OCI-LY3 (cell line): ENCODE measurements around the gene ATP1A1.

Experiments
- H2AFZ ChIP-seq: fragments of 200-600, 300-600 bp; shearing (Covaris generic); 2 replicates; pipeline ENCODE4 v1.6.0; 2014; ENCODE audit warnings: antibody characterized with exemption, low read depth, low read length
- H3K27ac ChIP-seq: fragments of 200-600, 300-600 bp; sonication (generic); 2 replicates; pipeline ENCODE4 v1.5.1; 2014; ENCODE audit warnings: mild to moderate bottlenecking, low read length, moderate library complexity, mixed read lengths
- H3K27me3 ChIP-seq: fragments of 200-600, 300-600 bp; sonication (generic); 2 replicates; pipeline ENCODE4 v1.6.1; 2014; ENCODE audit warnings: low read depth, low read length, mixed read lengths
- H3K36me3 ChIP-seq: fragments of 200-600, 300-600 bp; sonication (generic); replicated peaks from 2 replicates; pipeline ENCODE3; 2014; ENCODE audit warnings: low read depth, low read length, mixed read lengths
- H3K4me1 ChIP-seq: fragments of 300-600, 200-600 bp; sonication (generic); 2 replicates; pipeline ENCODE4 v1.6.1; 2014; ENCODE audit warnings: low read length, mixed read lengths
- H3K4me2 ChIP-seq: fragments of 200-600, 300-600 bp; sonication (generic); 2 replicates; pipeline ENCODE4 v1.6.1; 2014; ENCODE audit warnings: low read length, mixed read lengths
- H3K4me3 ChIP-seq: fragments of 300-600, 200-600 bp; sonication (generic); 2 replicates; pipeline ENCODE4 v1.5.1; 2014; ENCODE audit warnings: antibody characterized with exemption, mild to moderate bottlenecking, low read length, moderate library complexity
- H3K79me2 ChIP-seq: fragments of 300-600, 200-600 bp; shearing (Covaris generic); 2 replicates; pipeline ENCODE4 v1.6.1; 2014; ENCODE audit warnings: mild to moderate bottlenecking, low read length, mixed read lengths
- H3K9ac ChIP-seq: fragments of 300-600, 200-600 bp; shearing (Covaris generic); 2 replicates; pipeline ENCODE4 v1.6.0; 2014; ENCODE audit warnings: mild to moderate bottlenecking, low read length, moderate library complexity
- H3K9me3 ChIP-seq: fragments of 200-600, 300-600 bp; shearing (Covaris generic); 2 replicates; pipeline ENCODE4 v1.6.1; 2014; ENCODE audit warnings: low read length, mixed read lengths; ENCODE audit not compliant: insufficient read depth
- H4K20me1 ChIP-seq: fragments of 200-600, 300-600 bp; sonication (generic); 2 replicates; pipeline ENCODE4 v1.6.1; 2016; ENCODE audit warnings: low read length, mixed read lengths; ENCODE audit not compliant: insufficient read depth
- CTCF ChIP-seq: fragments of 200-600, 300-600 bp; sonication (generic); IDR thresholded peaks from 2 replicates; pipeline ENCODE4 v1.5.1; 2014; ENCODE audit warnings: antibody characterized with exemption, low read length, low read depth
- EZH2phosphoT487 ChIP-seq: fragments of 200-600 bp; shearing (Covaris generic); IDR thresholded peaks from 2 replicates; pipeline ENCODE4 v1.6.1; 2018; ENCODE audit warnings: antibody characterized with exemption, mixed run types, low read depth

The ATP1A1 gene

DNA sequence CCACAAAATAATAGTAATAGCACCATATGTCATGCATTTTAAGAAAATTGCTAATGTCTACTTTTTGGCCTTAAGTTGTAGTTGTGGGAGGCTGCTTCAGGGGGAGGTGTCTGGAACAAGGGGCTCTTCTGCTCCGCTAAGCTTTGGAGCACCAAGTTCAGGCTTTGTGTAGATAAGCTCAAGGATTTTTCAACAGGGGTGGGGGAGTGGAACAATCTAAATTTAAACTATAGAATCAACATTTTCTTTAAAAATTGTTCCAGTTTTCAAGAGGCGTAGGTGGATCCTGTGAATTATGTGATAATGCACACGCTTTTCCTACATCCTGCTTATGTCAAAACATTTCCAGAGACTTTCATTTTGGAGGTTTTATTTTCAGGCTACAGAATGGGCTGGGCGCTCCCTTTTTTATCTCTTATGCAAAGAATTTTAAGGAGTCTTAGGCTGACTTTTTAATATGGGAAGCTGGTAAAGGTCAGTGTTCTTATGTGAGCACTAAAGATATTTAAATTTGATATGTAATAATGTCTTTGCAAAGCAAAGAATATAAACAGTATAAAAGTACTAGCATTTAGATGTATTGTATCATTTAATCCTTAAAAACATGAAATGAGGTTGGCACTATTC, 9.9 kb downstream of the ATP1A1 start:
- H3K4me1 ChIP-seq: peaks cover 50% of the 10 kb centered on the region
- no peaks in the 10 kb centered on the region for H3K27me3 ChIP-seq
- no peak for TF ChIP-seq CTCF
- TF ChIP-seq EZH2phosphoT487: no peak
- peaks cover 65% of the 10 kb centered on the region for H3K79me2 ChIP-seq
- H3K4me3 ChIP-seq: no peak overlapping the region
- no peak overlapping the region for H2AFZ ChIP-seq
- H3K9ac ChIP-seq: no peak overlapping the region
- no peak overlapping the region for H3K27ac ChIP-seq
- peaks cover 89% of the 10 kb centered on the region for H4K20me1 ChIP-seq
- H3K4me2 ChIP-seq: no peak overlapping the region
- no peaks in the 10 kb centered on the region for H3K9me3 ChIP-seq
- peaks cover 49% of the 10 kb centered on the region for H3K36me3 ChIP-seq

DNA sequence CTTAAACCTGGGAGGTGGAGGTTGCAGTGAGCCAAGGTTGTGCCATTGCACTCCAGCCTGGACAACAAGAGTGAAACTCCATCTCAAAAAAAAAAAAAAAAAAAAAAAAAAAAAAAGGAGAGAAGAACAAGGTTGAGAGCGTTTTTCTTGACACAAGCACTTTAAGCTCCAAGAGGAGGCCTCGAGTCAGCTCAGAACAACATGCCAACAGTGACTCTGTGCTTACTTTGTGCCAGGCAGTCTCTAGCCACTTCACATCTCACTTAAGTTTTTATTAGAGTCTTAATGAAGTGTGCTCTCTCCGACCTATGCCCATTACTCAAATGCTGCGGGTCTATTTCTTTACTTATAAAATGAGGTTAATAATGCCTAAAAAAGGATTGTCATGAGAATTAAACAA, 13.0 kb downstream of the ATP1A1 start:
- H3K27me3 ChIP-seq: no peaks in the 10 kb centered on the region
- TF ChIP-seq EZH2phosphoT487 (no peak), CTCF (no peak)
- no peak overlapping the region for H3K4me3 ChIP-seq
- H3K4me1 ChIP-seq: peaks cover 49% of the 10 kb centered on the region
- H2AFZ ChIP-seq: no peak overlapping the region
- H3K4me2 ChIP-seq: no peak overlapping the region
- no peak overlapping the region for H3K9ac ChIP-seq
- H3K79me2 ChIP-seq: peaks cover 41% of the 10 kb centered on the region
- no peak overlapping the region for H3K27ac ChIP-seq
- peaks cover 84% of the 10 kb centered on the region for H4K20me1 ChIP-seq
- peaks cover 67% of the 10 kb centered on the region for H3K36me3 ChIP-seq
- no peaks in the 10 kb centered on the region for H3K9me3 ChIP-seq

DNA sequence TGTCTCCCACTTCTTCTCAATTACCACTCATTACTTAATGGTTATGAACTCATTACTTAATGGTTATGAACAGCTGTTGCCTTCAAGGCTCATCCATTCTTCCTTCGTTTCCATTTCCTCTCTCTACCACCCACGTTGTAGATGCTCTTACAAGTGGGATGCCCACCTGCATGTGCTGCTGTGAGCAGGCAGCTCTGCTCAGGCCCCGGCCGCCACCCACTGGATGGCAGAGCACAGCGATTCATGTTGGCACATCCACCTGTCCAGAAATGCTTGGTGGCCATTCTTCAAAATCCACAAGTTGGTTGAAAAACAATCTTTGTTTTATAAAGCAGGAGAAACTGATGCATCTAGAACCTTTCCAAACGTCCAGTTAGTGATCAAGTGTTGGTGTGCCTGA, 14.5 kb downstream of the ATP1A1 start:
- H3K4me3 ChIP-seq: no peak overlapping the region
- no peaks in the 10 kb centered on the region for H3K9me3 ChIP-seq
- H3K27me3 ChIP-seq: no peaks in the 10 kb centered on the region
- H3K9ac ChIP-seq: no peak overlapping the region
- TF ChIP-seq CTCF (no peak), EZH2phosphoT487 (no peak)
- H3K4me2 ChIP-seq: no peak overlapping the region
- H4K20me1 ChIP-seq: peaks cover 84% of the 10 kb centered on the region
- H3K4me1 ChIP-seq: peaks cover 40% of the 10 kb centered on the region
- no peak overlapping the region for H2AFZ ChIP-seq
- peaks cover 26% of the 10 kb centered on the region for H3K79me2 ChIP-seq
- no peak overlapping the region for H3K27ac ChIP-seq
- H3K36me3 ChIP-seq: peaks cover 80% of the 10 kb centered on the region

- Histone ChIP-seq H3K9me3 (no peaks in the 10 kb centered on the region), H3K4me2 (no peak overlapping the region), H3K9ac (no peak overlapping the region), H3K4me3 (no peak overlapping the region), H3K4me1 (peaks cover 43% of the 10 kb centered on the region), H3K79me2 (peaks cover 20% of the 10 kb centered on the region), H3K36me3 (peaks cover 83% of the 10 kb centered on the region), H3K27me3 (no peaks in the 10 kb centered on the region), H2AFZ (no peak overlapping the region), H3K27ac (no peak overlapping the region), H4K20me1 (peaks cover 84% of the 10 kb centered on the region)
- TF ChIP-seq EZH2phosphoT487 (no peak), CTCF (no peak)
Observed at GRCh38 chr1:116388122-116388521, 15.1 kb downstream of the ATP1A1 start.
